Uterus (tissue), 2 donors: Measurements from ENCODE around the gene C6orf52.

ENCODE experiments used
- POLR2A ChIP-seq, 2 donors: fragments of 450-650 bp; IDR thresholded peaks; one replicate each; pipeline ENCODE4 v1.6.1; 2016; ENCODE audit warnings: antibody characterized with exemption in 2 of 2, mild to moderate bottlenecking in 1 of 2, moderate library complexity in 1 of 2
- TF ChIP-seq, protein P1 (sequence below), 4 experiments: fragments of 200-600 bp in 2 of 4; fragments of 450-650 bp in 2 of 4; sonication (generic) in 2 of 4; IDR thresholded peaks; one replicate each; pipeline ENCODE4 v1.5.1; 2016 to 2019; ENCODE audit warnings: antibody characterized with exemption in 4 of 4, mild to moderate bottlenecking in 2 of 4, moderate library complexity in 1 of 4

DNA sequence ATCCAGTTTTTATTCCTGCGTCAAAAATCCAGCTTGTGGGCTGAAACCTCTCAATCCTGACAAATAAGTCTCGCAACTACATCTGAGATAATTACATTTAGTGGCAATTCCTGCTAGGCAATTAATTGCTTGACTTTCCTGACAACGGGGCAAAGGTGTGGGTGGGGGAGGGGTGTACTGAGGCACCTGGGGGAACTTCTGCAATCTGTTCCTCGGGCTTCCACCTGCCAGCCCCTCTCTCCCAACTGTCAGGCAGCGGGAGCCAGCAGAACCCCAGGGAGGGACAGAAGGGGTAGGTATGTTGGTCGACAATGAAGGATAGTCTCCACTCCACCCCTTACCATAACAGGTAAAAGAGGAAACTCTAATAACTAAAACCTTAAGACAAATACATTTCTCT lies 6.8 kb downstream of the C6orf52 start:
- TF ChIP-seq, protein P1, sequence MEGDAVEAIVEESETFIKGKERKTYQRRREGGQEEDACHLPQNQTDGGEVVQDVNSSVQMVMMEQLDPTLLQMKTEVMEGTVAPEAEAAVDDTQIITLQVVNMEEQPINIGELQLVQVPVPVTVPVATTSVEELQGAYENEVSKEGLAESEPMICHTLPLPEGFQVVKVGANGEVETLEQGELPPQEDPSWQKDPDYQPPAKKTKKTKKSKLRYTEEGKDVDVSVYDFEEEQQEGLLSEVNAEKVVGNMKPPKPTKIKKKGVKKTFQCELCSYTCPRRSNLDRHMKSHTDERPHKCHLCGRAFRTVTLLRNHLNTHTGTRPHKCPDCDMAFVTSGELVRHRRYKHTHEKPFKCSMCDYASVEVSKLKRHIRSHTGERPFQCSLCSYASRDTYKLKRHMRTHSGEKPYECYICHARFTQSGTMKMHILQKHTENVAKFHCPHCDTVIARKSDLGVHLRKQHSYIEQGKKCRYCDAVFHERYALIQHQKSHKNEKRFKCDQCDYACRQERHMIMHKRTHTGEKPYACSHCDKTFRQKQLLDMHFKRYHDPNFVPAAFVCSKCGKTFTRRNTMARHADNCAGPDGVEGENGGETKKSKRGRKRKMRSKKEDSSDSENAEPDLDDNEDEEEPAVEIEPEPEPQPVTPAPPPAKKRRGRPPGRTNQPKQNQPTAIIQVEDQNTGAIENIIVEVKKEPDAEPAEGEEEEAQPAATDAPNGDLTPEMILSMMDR (IDR thresholded peaks at IDR 0.05), result no peak
- TF ChIP-seq POLR2A (IDR thresholded peaks at IDR 0.05), result no peak
